Measurements from ENCODE around the gene BSND.

DNA sequence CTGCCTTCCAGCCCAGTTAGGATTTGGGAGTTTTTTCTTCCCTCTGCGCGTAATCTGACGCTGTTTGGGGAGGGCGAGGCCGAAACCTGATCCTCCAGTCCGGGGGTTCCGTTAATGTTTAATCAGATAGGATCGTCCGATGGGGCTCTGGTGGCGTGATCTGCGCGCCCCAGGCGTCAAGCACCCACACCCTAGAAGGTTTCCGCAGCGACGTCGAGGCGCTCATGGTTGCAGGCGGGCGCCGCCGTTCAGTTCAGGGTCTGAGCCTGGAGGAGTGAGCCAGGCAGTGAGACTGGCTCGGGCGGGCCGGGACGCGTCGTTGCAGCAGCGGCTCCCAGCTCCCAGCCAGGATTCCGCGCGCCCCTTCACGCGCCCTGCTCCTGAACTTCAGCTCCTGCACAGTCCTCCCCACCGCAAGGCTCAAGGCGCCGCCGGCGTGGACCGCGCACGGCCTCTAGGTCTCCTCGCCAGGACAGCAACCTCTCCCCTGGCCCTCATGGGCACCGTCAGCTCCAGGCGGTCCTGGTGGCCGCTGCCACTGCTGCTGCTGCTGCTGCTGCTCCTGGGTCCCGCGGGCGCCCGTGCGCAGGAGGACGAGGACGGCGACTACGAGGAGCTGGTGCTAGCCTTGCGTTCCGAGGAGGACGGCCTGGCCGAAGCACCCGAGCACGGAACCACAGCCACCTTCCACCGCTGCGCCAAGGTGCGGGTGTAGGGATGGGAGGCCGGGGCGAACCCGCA, 40.8 kb downstream of the BSND start, which contains the start of gene PCSK9:
- TF ChIP-seq, protein P1, sequence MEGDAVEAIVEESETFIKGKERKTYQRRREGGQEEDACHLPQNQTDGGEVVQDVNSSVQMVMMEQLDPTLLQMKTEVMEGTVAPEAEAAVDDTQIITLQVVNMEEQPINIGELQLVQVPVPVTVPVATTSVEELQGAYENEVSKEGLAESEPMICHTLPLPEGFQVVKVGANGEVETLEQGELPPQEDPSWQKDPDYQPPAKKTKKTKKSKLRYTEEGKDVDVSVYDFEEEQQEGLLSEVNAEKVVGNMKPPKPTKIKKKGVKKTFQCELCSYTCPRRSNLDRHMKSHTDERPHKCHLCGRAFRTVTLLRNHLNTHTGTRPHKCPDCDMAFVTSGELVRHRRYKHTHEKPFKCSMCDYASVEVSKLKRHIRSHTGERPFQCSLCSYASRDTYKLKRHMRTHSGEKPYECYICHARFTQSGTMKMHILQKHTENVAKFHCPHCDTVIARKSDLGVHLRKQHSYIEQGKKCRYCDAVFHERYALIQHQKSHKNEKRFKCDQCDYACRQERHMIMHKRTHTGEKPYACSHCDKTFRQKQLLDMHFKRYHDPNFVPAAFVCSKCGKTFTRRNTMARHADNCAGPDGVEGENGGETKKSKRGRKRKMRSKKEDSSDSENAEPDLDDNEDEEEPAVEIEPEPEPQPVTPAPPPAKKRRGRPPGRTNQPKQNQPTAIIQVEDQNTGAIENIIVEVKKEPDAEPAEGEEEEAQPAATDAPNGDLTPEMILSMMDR (IDR thresholded peaks at IDR 0.05): no peak
- TF ChIP-seq, protein P2, sequence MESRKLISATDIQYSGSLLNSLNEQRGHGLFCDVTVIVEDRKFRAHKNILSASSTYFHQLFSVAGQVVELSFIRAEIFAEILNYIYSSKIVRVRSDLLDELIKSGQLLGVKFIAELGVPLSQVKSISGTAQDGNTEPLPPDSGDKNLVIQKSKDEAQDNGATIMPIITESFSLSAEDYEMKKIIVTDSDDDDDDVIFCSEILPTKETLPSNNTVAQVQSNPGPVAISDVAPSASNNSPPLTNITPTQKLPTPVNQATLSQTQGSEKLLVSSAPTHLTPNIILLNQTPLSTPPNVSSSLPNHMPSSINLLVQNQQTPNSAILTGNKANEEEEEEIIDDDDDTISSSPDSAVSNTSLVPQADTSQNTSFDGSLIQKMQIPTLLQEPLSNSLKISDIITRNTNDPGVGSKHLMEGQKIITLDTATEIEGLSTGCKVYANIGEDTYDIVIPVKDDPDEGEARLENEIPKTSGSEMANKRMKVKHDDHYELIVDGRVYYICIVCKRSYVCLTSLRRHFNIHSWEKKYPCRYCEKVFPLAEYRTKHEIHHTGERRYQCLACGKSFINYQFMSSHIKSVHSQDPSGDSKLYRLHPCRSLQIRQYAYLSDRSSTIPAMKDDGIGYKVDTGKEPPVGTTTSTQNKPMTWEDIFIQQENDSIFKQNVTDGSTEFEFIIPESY (IDR thresholded peaks at IDR 0.05; ENCODE audit: borderline replicate concordance, low read depth): no peak
- TF ChIP-seq EP300 (IDR thresholded peaks at IDR 0.05; ENCODE audit: borderline replicate concordance in 1 of 2, low read depth in 1 of 2, low read length in 1 of 2) (no peak), NRF1 (IDR thresholded peaks at IDR 0.05; ENCODE audit: low read depth, low read length) (no peak), POLR2AphosphoS5 (IDR thresholded peaks at IDR 0.05; ENCODE audit: low read depth, low read length) (no peak), TAF1 (IDR thresholded peaks at IDR 0.05; ENCODE audit: borderline replicate concordance, low read depth, low read length) (no peak), SMC3 (IDR thresholded peaks at IDR 0.05; ENCODE audit: low read depth, low read length) (no peak), EZH2phosphoT487 (IDR thresholded peaks at IDR 0.05; ENCODE audit: borderline replicate concordance, low read depth) (no peak), ELF1 (IDR thresholded peaks at IDR 0.05) (no peak)
- TF ChIP-seq, protein P3, sequence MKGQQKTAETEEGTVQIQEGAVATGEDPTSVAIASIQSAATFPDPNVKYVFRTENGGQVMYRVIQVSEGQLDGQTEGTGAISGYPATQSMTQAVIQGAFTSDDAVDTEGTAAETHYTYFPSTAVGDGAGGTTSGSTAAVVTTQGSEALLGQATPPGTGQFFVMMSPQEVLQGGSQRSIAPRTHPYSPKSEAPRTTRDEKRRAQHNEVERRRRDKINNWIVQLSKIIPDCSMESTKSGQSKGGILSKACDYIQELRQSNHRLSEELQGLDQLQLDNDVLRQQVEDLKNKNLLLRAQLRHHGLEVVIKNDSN (IDR thresholded peaks at IDR 0.05; ENCODE audit: borderline replicate concordance, low read depth): no peak
- TF ChIP-seq, protein P4, sequence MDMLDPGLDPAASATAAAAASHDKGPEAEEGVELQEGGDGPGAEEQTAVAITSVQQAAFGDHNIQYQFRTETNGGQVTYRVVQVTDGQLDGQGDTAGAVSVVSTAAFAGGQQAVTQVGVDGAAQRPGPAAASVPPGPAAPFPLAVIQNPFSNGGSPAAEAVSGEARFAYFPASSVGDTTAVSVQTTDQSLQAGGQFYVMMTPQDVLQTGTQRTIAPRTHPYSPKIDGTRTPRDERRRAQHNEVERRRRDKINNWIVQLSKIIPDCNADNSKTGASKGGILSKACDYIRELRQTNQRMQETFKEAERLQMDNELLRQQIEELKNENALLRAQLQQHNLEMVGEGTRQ (IDR thresholded peaks at IDR 0.05; ENCODE audit: borderline replicate concordance, low read depth, low read length): no peak
- TF ChIP-seq, protein P5, sequence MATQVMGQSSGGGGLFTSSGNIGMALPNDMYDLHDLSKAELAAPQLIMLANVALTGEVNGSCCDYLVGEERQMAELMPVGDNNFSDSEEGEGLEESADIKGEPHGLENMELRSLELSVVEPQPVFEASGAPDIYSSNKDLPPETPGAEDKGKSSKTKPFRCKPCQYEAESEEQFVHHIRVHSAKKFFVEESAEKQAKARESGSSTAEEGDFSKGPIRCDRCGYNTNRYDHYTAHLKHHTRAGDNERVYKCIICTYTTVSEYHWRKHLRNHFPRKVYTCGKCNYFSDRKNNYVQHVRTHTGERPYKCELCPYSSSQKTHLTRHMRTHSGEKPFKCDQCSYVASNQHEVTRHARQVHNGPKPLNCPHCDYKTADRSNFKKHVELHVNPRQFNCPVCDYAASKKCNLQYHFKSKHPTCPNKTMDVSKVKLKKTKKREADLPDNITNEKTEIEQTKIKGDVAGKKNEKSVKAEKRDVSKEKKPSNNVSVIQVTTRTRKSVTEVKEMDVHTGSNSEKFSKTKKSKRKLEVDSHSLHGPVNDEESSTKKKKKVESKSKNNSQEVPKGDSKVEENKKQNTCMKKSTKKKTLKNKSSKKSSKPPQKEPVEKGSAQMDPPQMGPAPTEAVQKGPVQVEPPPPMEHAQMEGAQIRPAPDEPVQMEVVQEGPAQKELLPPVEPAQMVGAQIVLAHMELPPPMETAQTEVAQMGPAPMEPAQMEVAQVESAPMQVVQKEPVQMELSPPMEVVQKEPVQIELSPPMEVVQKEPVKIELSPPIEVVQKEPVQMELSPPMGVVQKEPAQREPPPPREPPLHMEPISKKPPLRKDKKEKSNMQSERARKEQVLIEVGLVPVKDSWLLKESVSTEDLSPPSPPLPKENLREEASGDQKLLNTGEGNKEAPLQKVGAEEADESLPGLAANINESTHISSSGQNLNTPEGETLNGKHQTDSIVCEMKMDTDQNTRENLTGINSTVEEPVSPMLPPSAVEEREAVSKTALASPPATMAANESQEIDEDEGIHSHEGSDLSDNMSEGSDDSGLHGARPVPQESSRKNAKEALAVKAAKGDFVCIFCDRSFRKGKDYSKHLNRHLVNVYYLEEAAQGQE (IDR thresholded peaks at IDR 0.05; ENCODE audit: low read depth, low read length): no peak
